HEK293T (cell line): Measurements from ENCODE around the gene BRCA1.

Experiments
- CTCF ChIA-PET: fragments of 350-600 bp; formaldehyde crosslinking; extraction: SDS; loops from one replicate; lab custom pipeline; 2021; ENCODE audit warnings: antibody characterized with exemption, inconsistent platforms; lab: Yijun Ruan, JAX
- POLR2A ChIA-PET: fragments of 350-600 bp; formaldehyde crosslinking; extraction: SDS; loops from one replicate; lab custom pipeline; 2020; ENCODE audit warnings: antibody characterized with exemption, inconsistent platforms; lab: Yijun Ruan, JAX
- DNase-seq: peaks from one replicate; pipeline ENCODE4 v3.0.0; 2012; ENCODE audit warnings: mixed read lengths; ENCODE audit errors: extremely low spot score
- ARNT ChIP-seq: fragments of 450-650 bp; IDR thresholded peaks from 2 replicates; pipeline ENCODE4 v1.6.1; 2017; ENCODE audit warnings: mild to moderate bottlenecking
- BHLHE40 ChIP-seq: fragments of 450-650 bp; IDR thresholded peaks from 2 replicates; pipeline ENCODE4 v1.6.1; 2016; ENCODE audit warnings: mild to moderate bottlenecking, moderate library complexity, borderline replicate concordance
- CTBP1 ChIP-seq: fragments of 450-650 bp; IDR thresholded peaks from 2 replicates; pipeline ENCODE4 v1.6.1; 2016; ENCODE audit warnings: borderline replicate concordance
- ELF4 ChIP-seq: fragments of 450-650 bp; IDR thresholded peaks from 2 replicates; pipeline ENCODE4 v1.6.1; 2017; ENCODE audit warnings: antibody characterized with exemption
- FOXA1 ChIP-seq: fragments of 450-650 bp; IDR thresholded peaks from 2 replicates; pipeline ENCODE4 v1.6.1; 2016; ENCODE audit warnings: mild to moderate bottlenecking
- FOXK2 ChIP-seq: fragments of 450-650 bp; IDR thresholded peaks from 2 replicates; pipeline ENCODE4 v1.6.1; 2016; ENCODE audit warnings: mild to moderate bottlenecking
- FOXM1 ChIP-seq: fragments of 450-650 bp; IDR thresholded peaks from 2 replicates; pipeline ENCODE4 v1.6.1; 2017; ENCODE audit warnings: mild to moderate bottlenecking, borderline replicate concordance
- HDGF ChIP-seq: fragments of 450-650 bp; IDR thresholded peaks from 2 replicates; pipeline ENCODE4 v1.6.1; 2017; ENCODE audit warnings: antibody characterized with exemption, borderline replicate concordance
- L3MBTL2 ChIP-seq: fragments of 450-650 bp; conservative IDR thresholded peaks from 2 replicates; pipeline ENCODE4 v1.6.1; 2016; ENCODE audit warnings: mild to moderate bottlenecking
- LEF1 ChIP-seq: fragments of 450-650 bp; IDR thresholded peaks from 2 replicates; pipeline ENCODE4 v1.6.1; 2017; ENCODE audit warnings: mild to moderate bottlenecking, borderline replicate concordance
- NFRKB ChIP-seq: fragments of 450-650 bp; IDR thresholded peaks from 2 replicates; pipeline ENCODE4 v1.6.1; 2016; ENCODE audit warnings: mild to moderate bottlenecking, moderate library complexity
- PKNOX1 ChIP-seq: fragments of 450-650 bp; IDR thresholded peaks from 2 replicates; pipeline ENCODE4 v1.6.1; 2016
- SP1 ChIP-seq: fragments of 450-650 bp; IDR thresholded peaks from 2 replicates; pipeline ENCODE4 v1.6.1; 2017
- SUZ12 ChIP-seq: fragments of 450-650 bp; IDR thresholded peaks from 2 replicates; pipeline ENCODE4 v1.6.1; 2016; ENCODE audit warnings: mild to moderate bottlenecking
- TARDBP ChIP-seq: fragments of 450-650 bp; IDR thresholded peaks from 2 replicates; pipeline ENCODE4 v1.6.1; 2016
- ZNF384 ChIP-seq: fragments of 450-650 bp; IDR thresholded peaks from 2 replicates; pipeline ENCODE4 v1.6.1; 2016

Gene BRCA1

GRCh38 chr17:43044024-43044423, 81.1 kb downstream of the BRCA1 start:
- TF ChIP-seq SP1: no peak
- no peak for TF ChIP-seq PKNOX1
- TF ChIP-seq FOXM1: no peak
- TF ChIP-seq FOXA1: no peak
- no peak for TF ChIP-seq L3MBTL2
- no peak for TF ChIP-seq SUZ12
- TF ChIP-seq HDGF: no peak
- ChIA-PET POLR2A (no interaction called here), CTCF (interaction anchor here (0.6 kb wide), 1 partner anchor 24 kb away, joined by 4 read pairs; no protein-coding TSS in a partner anchor)
- no peak for DNase-seq

- DNase-seq: no peak
- CTCF ChIA-PET: no interaction called here
- POLR2A ChIA-PET: interaction anchor here (0.8 kb wide), 1 partner anchor 46 kb away, joined by 3 read pairs; no protein-coding TSS in a partner anchor
- no peak for TF ChIP-seq FOXA1
- no peak for TF ChIP-seq SUZ12
- TF ChIP-seq TARDBP: no peak
These were observed 81.9 kb downstream of the BRCA1 start for GRCh38 chr17:43043307-43043706.

- TF ChIP-seq ZNF384 (no peak), BHLHE40 (no peak), FOXM1 (no peak), HDGF (no peak), NFRKB (no peak), CTBP1 (no peak), FOXA1 (no peak), PKNOX1 (no peak)
- DNase-seq: no peak
- ChIA-PET POLR2A (no interaction called here), CTCF (interaction anchor here (0.8 kb wide), 1 partner anchor 12 kb away, joined by 3 read pairs; no protein-coding TSS in a partner anchor)
These were observed 83.0 kb downstream of the BRCA1 start for GRCh38 chr17:43042025-43042628.

GRCh38 chr17:43040655-43041054, 84.5 kb downstream of the BRCA1 start:
- no peak for DNase-seq
- ChIA-PET POLR2A (no interaction called here), CTCF (no interaction called here)
- TF ChIP-seq FOXK2: no peak
- no peak for TF ChIP-seq TARDBP
- TF ChIP-seq L3MBTL2: no peak
- TF ChIP-seq ARNT: no peak
- TF ChIP-seq SUZ12: no peak
- no peak for TF ChIP-seq NFRKB
- no peak for TF ChIP-seq PKNOX1
- no peak for TF ChIP-seq LEF1
- TF ChIP-seq CTBP1: no peak
- no peak for TF ChIP-seq BHLHE40

GRCh38 chr17:43039646-43040045, 85.5 kb downstream of the BRCA1 start:
- no peak for DNase-seq
- TF ChIP-seq NFRKB (no peak), L3MBTL2 (no peak), FOXK2 (no peak), SP1 (no peak), ELF4 (no peak), PKNOX1 (no peak), ARNT (no peak), FOXM1 (no peak), LEF1 (no peak), HDGF (no peak)
- CTCF ChIA-PET: no interaction called here
- POLR2A ChIA-PET: no interaction called here

GRCh38 chr17:43034894-43035293, 90.3 kb downstream of the BRCA1 start:
- CTCF ChIA-PET: interaction anchor here (0.6 kb wide), 1 partner anchor 98 kb away, joined by 3 read pairs; no protein-coding TSS in a partner anchor
- POLR2A ChIA-PET: interaction anchor here (2.7 kb wide), 1 partner anchor 10 kb away, joined by 10 read pairs; the partner anchor contains the start of gene RND2
- no peak for DNase-seq
- no peak for TF ChIP-seq BHLHE40
- TF ChIP-seq PKNOX1: no peak
- no peak for TF ChIP-seq ZNF384
- TF ChIP-seq TARDBP: no peak
- no peak for TF ChIP-seq FOXA1
- TF ChIP-seq LEF1: no peak
- TF ChIP-seq SUZ12: no peak
- no peak for TF ChIP-seq L3MBTL2
- TF ChIP-seq CTBP1: no peak
- TF ChIP-seq NFRKB: no peak
- no peak for TF ChIP-seq SP1
- TF ChIP-seq FOXM1: no peak
- TF ChIP-seq HDGF: no peak
